Fibroblast of skin of right biceps (primary cell): ENCODE results near the gene POLQ.
A peak's percentile ranks its signal among the peaks of the same experiment; 100 is the strongest.
"Not testable (repeated sequence)": the region's sequence is repeated elsewhere in the genome, so short reads cannot be mapped to it uniquely, and the experiment has no call there.

ENCODE experiments used
- DNase-seq: peaks from one replicate; pipeline ENCODE4 v3.0.0-alpha.2; 2013

Gene POLQ

GRCh38 chr3:121411523-121411922 is 134.3 kb downstream of the POLQ start:
- DNase-seq: peak; percentile 50

GRCh38 chr3:121405631-121406030 is 140.2 kb downstream of the POLQ start:
- DNase-seq: no peak

DNA sequence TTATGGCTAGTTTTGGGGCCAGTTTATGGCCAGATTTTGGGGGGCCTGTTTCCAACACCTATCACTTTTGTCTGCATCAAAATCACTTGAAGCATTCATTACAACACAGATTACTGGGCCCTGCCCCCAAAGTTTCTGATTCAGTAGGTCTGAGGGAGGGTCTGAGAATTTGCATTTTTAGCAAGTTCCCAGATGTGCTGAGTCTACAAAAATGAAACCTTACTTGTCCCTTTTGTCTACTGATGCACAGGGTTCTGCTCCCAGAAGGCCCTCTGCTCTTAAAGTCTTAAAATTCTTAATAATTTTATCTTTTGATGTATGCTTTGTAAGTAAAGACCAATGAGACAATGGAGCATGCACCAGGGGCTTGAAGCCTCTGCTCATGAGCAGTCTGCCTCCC is 146.0 kb downstream of the POLQ start:
- no peak for DNase-seq

GRCh38 chr3:121398051-121398450 is 147.7 kb downstream of the POLQ start:
- DNase-seq: not testable (repeated sequence)

DNA sequence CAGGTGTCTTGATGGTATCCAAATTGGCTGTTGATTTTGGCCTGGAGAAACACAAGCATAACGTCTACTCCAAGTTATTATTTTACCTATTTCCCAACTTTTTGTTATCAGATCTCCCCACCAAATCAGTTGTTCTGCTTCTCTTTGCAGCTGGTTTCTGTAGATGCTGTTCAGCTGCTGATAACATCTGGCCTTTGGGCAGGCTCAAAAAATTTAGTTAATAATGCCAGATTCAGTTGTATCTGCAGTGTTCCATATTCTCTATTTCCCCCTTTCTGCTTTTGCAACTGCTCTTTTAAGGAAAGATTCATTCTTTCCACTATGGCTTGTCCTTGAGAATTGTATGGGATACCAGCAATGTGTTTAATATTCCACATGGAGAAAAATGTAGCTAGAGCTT is 149.8 kb downstream of the POLQ start:
- DNase-seq: not testable (repeated sequence)

- not testable (repeated sequence) for DNase-seq
These were observed 157.5 kb downstream of the POLQ start for GRCh38 chr3:121388308-121388707.
